ENCODE results near the gene SORCS1. TPM values are rescaled to one million over a fixed set of nuclear protein-coding genes. Genes with fewer than 3 reads are reported as not detected.

Gene SORCS1
- total and polyA plus RNA-seq, 2 of the 8 experiments (the other 6 are each of a cell fraction or from before 2014, with no cell fraction given): 4.1 to 4.6 TPM

DNA sequence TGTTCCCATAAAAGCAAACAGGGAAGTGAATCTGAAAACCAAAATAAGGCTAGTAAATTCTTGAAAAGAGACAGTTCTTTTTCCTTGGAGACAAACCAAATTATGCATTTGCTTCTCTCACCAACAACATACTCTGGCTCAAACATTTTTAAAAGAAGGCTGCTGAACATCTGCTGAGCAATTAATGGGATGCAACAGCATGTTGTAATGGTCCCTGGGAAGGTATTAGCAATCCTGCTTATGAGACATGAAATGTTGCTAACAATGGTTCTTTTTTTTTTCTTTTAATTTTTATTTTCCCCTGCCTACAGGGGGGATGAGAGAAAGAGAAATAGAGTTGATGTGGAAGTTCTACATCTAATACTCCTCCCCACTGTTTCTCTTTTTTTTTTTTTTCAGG is 572.1 kb downstream of the SORCS1 start (continued):
- TF ChIP-seq CREB1 (IDR thresholded peaks at IDR 0.05): no peak
- TF ChIP-seq TEAD4 (IDR thresholded peaks at IDR 0.05; ENCODE audit: low read depth, low read length): no peak
